Ascending aorta (tissue), 2 donors: ENCODE data around the gene NPPA. TPM values are rescaled to one million over a fixed set of nuclear protein-coding genes. Genes with fewer than 3 reads are reported as not detected.

Experiments
- DNase-seq, 2 donors: peaks; one replicate each; pipeline ENCODE4 v3.0.0-alpha.2; 2019; ENCODE audit warnings: low spot score in 2 of 2
- H3K27ac ChIP-seq, 2 donors: fragments of 200-600 bp; sonication (generic); one replicate each; pipeline ENCODE4 v1.5.1; 2016 to 2017; ENCODE audit warnings: mild to moderate bottlenecking in 1 of 2
- H3K27me3 ChIP-seq: fragments of 200-600 bp; sonication (generic); one replicate; pipeline ENCODE4 v1.5.1; 2017
- H3K36me3 ChIP-seq, 2 donors: fragments of 200-600 bp; sonication (generic); one replicate each; pipeline ENCODE4 v1.5.1; 2016
- H3K4me1 ChIP-seq, 2 donors: fragments of 200-600 bp; sonication (generic); one replicate each; pipeline ENCODE4 v1.5.1; 2016 to 2017; ENCODE audit warnings: mild to moderate bottlenecking in 1 of 2
- H3K4me3 ChIP-seq, 2 donors: fragments of 200-600 bp; sonication (generic); one replicate each; pipeline ENCODE4 v1.5.1; 2016 to 2017; ENCODE audit warnings: mild to moderate bottlenecking in 1 of 2
- H3K9me3 ChIP-seq, 2 donors: fragments of 200-600 bp; sonication (generic); one replicate each; pipeline ENCODE4 v1.5.1; 2016
- intact Hi-C: fragments of 100-400 bp; cut with DNase I; formaldehyde crosslinking; loops from one replicate; pipeline ENCODE4 v1.15.1; 2023
- total RNA-seq: library from RNA; depleted of rRNA; stranded (reverse); fragments of >200 nt; gene quantifications from one replicate; pipeline ENCODE4 v1.1.0, GENCODE V29; 2016
- TF ChIP-seq, protein P1 (sequence below), 3 experiments: fragments of 200-600 bp in 2 of 3; fragments of 450-650 bp in 1 of 3; sonication (generic) in 2 of 3; IDR thresholded peaks; one replicate each; pipeline ENCODE4 v1.5.1; 2016 to 2019; ENCODE audit warnings: antibody characterized with exemption in 3 of 3, mild to moderate bottlenecking in 1 of 3, moderate library complexity in 1 of 3

The NPPA gene
- total RNA-seq, 1 donor from 2014 or later = not detected

DNA sequence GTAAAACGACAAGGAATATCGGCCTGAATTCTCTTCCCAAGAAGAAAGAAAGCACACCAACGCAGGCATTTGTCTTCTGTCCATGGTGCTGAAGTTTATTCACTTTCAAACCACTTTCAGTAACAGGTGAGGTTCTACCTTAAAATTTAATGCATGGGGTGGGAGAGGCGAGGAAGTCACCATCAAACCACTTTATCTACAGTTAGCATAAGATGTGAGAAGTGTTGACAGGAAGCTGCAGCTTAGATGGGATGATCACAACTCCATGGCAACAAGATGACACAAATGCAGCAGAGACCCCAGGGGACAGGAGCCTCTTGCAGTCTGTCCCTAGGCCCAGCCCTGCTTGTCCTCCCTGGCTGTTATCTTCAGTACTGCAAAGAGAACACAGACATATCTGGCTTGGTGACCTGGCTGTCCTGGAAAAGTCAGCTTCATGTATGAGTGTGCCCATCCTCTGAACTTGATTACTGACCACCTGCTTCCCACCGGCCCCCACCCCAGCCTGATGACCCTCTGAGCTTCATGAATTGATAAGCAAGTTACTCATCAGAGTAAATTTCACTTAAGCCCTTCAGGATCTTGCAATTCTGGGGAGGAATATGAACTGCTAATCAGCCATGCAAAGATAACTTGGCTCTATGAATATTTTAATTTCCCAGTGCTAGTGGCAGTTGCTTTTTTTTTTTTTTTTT, 1.8 kb downstream of the NPPA start:
- intact Hi-C loops = no loop called here
- no peak overlapping the region for H3K4me3 ChIP-seq
- peaks cover 31 to 40% of the 10 kb centered on the region in 2 donors for H3K36me3 ChIP-seq
- no peaks in the 10 kb centered on the region for H3K9me3 ChIP-seq
- H3K4me1 ChIP-seq = no peaks in the 10 kb centered on the region
- no peak for DNase-seq
- TF ChIP-seq, protein P1, sequence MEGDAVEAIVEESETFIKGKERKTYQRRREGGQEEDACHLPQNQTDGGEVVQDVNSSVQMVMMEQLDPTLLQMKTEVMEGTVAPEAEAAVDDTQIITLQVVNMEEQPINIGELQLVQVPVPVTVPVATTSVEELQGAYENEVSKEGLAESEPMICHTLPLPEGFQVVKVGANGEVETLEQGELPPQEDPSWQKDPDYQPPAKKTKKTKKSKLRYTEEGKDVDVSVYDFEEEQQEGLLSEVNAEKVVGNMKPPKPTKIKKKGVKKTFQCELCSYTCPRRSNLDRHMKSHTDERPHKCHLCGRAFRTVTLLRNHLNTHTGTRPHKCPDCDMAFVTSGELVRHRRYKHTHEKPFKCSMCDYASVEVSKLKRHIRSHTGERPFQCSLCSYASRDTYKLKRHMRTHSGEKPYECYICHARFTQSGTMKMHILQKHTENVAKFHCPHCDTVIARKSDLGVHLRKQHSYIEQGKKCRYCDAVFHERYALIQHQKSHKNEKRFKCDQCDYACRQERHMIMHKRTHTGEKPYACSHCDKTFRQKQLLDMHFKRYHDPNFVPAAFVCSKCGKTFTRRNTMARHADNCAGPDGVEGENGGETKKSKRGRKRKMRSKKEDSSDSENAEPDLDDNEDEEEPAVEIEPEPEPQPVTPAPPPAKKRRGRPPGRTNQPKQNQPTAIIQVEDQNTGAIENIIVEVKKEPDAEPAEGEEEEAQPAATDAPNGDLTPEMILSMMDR (IDR thresholded peaks at IDR 0.05) = no peak
- H3K27ac ChIP-seq = no peak overlapping the region
- no peaks in the 10 kb centered on the region for H3K27me3 ChIP-seq

DNA sequence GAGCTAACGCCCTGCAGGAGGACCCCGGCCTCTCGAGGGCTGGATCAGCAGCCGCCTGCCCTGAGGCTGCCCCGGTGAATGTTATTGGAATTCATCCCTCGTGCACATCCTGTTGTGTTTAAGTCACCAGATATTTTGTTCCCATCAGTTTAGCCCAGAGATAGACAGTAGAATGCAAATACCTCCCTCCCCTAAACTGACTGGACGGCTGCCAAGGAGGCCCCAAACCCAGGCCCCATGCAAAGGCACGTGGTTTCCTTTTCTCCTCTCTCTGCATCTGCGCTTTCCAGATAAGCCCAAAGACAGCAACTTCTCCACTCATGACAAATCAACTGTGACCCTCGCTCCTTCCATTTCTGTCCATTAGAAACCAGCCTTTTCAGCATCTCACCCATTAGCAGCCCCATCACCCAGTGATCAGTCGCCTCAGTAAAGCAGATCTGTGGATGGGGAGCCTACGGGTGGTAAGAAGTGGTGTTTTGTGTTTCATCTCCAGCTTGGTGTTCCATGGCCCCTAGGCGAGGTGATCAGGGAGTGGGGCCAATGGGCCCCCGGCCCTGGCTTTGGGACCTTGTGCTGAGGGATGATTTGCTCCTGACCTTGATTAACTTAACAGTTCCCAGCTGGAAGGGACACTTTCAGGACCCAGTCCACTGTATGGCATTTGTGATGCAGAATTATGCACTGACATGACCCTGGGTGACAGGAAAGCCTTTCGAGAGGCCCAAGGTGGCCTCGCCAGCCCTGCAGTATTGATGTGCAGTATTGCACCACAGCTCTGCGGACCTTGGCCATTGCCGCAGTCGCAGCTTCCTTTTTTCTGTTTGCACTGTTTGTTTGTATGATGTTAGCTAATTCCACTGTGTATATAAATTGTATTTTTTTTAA, 5.2 kb downstream of the NPPA start:
- no peaks in the 10 kb centered on the region for H3K9me3 ChIP-seq
- peaks cover 63 to 69% of the 10 kb centered on the region in 2 donors for H3K36me3 ChIP-seq
- peaks cover 0 to 5% of the 10 kb centered on the region in 2 donors for H3K4me1 ChIP-seq
- no peaks in the 10 kb centered on the region for H3K27me3 ChIP-seq
- DNase-seq = no peak
- TF ChIP-seq, protein P1 (IDR thresholded peaks at IDR 0.05) = no peak
- no peak overlapping the region for H3K27ac ChIP-seq
- intact Hi-C loops = no loop called here
- no peak overlapping the region for H3K4me3 ChIP-seq

DNA sequence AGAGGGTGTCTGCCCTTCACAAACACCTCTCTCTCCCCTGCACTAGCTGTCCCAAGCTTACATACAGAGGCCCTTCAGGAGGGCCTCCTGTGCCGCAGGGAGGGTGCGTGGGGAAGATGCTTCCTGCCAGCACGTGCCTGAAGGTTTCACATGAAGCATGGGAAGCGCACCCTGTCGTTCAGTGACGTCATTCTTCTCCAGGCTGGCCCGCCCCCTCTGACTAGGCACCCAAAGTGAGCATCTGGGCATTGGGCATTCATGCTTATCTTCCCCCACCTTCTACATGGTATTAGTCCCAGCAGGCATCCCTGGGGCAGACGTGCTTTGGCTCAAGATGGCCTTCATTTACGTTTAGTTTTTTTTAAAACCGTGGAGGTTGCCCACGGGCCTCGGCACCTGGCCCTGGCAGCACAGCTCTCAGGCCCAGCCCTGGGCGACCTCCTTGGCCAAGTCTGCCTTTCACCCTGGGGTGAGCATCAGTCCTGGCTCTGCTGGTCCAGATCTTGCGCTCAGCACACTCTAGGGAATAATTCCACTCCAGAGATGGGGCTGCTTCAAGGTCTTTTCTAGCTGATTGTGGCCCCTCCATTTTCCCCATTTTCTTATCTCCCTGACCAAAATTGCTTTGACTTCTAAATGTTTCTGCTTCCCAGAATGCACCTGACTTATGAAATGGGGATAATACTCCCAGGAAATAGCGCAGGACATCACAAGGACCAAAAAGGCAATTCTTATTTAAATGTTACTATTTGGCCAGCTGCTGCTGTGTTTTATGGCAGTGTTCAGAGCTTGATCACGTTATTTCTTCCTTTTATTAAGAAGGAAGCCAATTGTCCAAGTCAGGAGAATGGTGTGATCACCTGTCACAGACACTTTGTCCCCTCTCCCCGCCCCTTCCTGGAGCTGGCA, 6.1 kb downstream of the NPPA start:
- intact Hi-C loops = no loop called here
- no peak for DNase-seq
- Histone ChIP-seq H3K4me3 (no peak overlapping the region), H3K36me3 (peaks cover 71 to 78% of the 10 kb centered on the region in 2 donors), H3K27ac (no peak overlapping the region), H3K4me1 (peaks cover 0 to 5% of the 10 kb centered on the region in 2 donors), H3K27me3 (no peaks in the 10 kb centered on the region), H3K9me3 (no peaks in the 10 kb centered on the region)
- TF ChIP-seq, protein P1 (IDR thresholded peaks at IDR 0.05) = no peak

DNA sequence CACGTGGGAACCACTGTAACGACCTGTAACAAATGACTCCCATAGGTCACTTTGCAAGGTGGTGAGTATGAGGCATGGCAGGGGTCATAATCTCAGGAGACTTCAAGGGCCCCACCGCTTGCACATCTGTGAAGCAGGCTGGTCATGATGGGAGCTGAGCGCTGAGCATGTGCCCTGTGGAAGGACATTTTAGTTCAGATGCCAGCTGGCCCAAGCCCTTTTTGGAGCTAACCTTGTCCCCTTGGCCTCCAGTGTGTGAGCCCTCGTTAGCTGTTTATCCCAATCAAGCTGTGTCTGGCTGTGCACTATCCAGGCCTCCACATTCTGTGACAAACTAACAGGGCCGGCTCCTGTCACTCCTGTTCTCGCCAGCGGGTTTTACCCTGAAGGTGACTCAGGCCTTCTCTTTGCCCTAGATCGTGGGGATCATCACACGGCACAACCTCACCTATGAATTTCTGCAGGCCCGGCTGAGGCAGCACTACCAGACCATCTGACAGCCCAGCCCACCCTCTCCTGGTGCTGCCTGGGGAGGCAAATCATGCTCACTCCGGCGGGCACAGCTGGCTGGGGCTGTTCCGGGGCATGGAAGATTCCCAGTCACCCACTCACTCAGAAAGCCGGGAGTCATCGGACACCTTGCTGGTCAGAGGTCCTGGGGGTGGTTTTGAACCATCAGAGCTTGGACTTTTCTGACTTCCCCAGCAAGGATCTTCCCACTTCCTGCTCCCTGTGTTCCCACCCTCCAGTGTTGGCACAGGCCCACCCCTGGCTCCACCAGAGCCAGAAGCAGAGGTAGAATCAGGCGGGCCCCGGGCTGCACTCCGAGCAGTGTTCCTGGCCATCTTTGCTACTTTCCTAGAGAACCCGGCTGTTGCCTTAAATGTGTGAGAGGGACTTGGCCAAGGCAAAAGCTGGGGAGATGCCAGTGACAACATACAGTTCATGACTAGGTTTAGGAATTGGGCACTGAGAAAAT, 7.6 kb downstream of the NPPA start:
- DNase-seq = no peak
- intact Hi-C loops = loop anchor here (2.0 to 5.0 kb wide), 3 partner anchors 55 to 142 kb away; partner anchors contain the start of gene MFN2
- TF ChIP-seq, protein P1 (IDR thresholded peaks at IDR 0.05) = no peak
- Histone ChIP-seq H3K4me1 (peaks cover 0 to 5% of the 10 kb centered on the region in 2 donors), H3K9me3 (no peaks in the 10 kb centered on the region), H3K4me3 (no peak overlapping the region), H3K27me3 (no peaks in the 10 kb centered on the region), H3K36me3 (peaks cover 82 to 88% of the 10 kb centered on the region in 2 donors), H3K27ac (peak overlapping the region in 1 of 2 donors; percentile 22)
